HG03135 (cell line): ENCODE data around the gene AEBP1.

Experiments used
- ATAC-seq: cut with Tn5 transposase; IDR thresholded peaks from one replicate; pipeline ENCODE4 v1.9.1; 2021; ENCODE audit warnings: mild to moderate bottlenecking, moderate library complexity; ENCODE audit not compliant: unreplicated experiment

The AEBP1 gene

DNA sequence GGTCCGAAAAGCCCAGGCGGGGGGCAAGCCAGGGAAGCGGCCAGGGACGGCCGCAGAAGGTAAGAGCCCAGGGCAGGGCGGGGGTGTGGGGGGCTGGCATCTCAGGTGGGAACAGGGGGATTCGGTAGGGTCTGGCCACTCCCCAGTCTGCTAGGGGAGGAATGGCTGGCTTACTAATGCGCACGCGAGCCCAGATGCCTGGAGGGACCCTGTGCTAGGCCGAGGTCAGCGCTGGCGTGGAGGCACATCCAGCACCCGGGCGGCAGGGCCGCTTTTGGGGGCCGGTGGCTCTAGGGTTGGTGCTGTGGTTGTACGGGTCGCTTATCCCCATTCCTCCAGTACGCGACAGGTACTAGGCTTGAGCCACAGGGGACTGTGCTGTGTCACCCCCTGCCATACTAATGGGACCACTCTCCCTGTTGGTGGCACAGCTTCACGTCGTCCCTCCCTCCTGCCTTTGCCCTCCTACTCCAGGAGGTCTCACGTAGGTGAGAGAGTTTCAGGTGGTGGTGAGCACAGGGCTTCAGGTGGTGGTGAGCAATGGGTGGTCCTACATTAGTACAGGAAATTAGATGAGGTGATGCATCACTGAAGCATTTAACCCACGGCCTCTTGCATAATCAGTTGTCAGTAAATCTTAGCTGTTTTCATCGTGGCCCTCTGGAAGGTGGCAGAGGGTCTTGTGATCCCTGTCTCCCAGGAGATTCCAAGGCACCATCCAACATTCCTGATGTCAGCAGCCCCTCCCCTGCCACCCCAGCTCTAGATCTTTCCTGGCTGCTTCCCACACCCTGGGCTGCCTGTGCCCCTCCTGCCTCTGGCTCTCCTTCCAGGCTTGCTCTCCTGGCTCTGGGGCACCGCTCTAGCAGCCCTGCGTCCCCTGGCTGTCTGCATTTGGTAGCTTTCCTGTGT, 971 bp downstream of the AEBP1 start:
- no peak for ATAC-seq

DNA sequence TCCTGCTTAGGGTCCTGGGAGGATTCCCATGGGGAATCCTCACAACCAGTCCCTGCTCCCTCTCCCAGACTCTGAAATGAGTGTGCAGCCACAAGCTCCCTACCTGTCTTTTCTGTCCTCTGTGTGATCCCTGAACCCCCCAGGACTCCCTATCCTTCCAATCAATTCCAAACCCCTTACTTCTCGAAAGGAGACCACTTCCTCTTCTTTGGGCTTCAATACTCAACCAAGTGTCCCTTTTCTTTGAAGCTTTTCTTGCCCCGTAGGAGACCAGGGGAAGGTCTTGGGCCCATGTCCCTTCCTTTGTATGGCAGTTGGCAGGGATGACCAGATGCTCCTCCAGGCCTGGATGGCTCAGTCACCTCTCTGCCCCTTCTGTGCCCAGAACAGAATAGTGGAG, 1.7 kb downstream of the AEBP1 start:
- ATAC-seq = no peak

DNA sequence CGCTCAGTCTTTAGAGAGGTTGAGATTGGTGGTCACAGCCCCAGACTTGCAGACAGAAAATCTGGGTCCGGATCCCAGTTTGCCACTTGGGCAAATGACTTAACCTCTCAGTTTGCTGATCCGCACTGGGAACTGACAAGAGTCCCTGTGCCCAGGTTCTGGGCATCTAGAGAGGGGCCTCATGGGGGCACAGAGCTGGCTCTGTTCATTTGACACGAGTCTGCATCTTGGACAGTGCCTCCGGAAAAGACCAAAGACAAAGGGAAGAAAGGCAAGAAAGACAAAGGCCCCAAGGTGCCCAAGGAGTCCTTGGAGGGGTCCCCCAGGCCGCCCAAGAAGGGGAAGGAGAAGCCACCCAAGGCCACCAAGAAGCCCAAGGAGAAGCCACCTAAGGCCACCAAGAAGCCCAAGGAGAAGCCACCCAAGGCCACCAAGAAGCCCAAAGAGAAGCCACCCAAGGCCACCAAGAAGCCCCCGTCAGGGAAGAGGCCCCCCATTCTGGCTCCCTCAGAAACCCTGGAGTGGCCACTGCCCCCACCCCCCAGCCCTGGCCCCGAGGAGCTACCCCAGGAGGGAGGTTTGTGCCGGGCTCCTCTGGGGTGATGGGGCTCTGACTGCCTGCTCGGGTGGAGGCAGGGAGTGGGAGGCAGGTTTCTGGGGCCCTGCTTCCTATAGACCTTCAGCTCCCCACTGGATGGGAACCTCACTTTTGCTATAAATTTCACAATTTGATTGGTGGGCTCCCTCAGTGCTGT, 2.3 kb downstream of the AEBP1 start:
- no peak for ATAC-seq

DNA sequence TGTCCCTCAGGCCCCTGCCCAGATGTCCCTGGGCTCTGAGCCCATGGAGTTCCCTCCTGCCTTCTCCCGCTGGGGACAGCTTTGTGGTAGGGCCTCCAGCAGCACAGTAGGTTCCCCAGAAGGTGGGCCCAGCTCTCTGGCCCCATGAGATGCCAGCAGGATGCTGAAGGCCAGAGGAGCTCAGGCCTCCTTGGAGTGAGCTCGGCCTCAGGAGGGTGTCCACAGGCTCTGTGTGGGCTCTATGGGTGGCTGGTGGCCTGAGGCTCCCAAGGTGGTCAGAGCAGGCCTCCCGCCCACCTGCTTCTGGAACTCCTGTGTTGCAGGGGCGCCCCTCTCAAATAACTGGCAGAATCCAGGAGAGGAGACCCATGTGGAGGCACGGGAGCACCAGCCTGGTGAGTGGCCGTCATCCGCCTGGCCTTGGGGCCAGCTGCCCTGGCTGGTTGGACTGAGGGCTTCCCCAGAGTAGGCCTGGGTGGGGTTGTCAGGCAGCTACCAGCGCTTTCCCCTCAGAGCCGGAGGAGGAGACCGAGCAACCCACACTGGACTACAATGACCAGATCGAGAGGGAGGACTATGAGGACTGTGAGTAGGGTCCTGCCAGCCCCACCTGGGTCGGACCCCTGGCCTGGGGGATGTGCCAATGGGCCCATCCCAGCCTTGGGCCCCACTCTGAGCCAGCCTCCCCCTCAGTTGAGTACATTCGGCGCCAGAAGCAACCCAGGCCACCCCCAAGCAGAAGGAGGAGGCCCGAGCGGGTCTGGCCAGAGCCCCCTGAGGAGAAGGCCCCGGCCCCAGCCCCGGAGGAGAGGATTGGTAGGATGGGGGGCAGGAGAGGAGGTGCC, 3.2 kb downstream of the AEBP1 start:
- no peak for ATAC-seq

GRCh38 chr7:44107961-44108767, 4.0 kb downstream of the AEBP1 start:
- ATAC-seq = no peak

- no peak for ATAC-seq
Observed at GRCh38 chr7:44108768-44109750, 4.9 kb downstream of the AEBP1 start.

- ATAC-seq = no peak
Observed at GRCh38 chr7:44109991-44110390, 5.8 kb downstream of the AEBP1 start.

GRCh38 chr7:44110719-44111635, 6.8 kb downstream of the AEBP1 start:
- ATAC-seq = no peak

GRCh38 chr7:44111761-44112160, 7.6 kb downstream of the AEBP1 start:
- no peak for ATAC-seq

- ATAC-seq = no peak
Observed at GRCh38 chr7:44112231-44112996, 8.3 kb downstream of the AEBP1 start.

- ATAC-seq = no peak
Observed at GRCh38 chr7:44112997-44113763, 9.0 kb downstream of the AEBP1 start.

DNA sequence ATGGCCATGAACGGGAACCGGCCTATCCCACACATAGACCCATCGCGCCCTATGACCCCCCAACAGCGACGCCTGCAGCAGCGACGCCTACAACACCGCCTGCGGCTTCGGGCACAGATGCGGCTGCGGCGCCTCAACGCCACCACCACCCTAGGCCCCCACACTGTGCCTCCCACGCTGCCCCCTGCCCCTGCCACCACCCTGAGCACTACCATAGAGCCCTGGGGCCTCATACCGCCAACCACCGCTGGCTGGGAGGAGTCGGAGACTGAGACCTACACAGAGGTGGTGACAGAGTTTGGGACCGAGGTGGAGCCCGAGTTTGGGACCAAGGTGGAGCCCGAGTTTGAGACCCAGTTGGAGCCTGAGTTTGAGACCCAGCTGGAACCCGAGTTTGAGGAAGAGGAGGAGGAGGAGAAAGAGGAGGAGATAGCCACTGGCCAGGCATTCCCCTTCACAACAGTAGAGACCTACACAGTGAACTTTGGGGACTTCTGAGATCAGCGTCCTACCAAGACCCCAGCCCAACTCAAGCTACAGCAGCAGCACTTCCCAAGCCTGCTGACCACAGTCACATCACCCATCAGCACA, 9.7 kb downstream of the AEBP1 start:
- ATAC-seq = no peak

GRCh38 chr7:44114586-44115310, 10.6 kb downstream of the AEBP1 start:
- no peak for ATAC-seq

- no peak for ATAC-seq
Observed at GRCh38 chr7:44116087-44116788, 12.1 kb downstream of the AEBP1 start.
